IPS DF 4.7 (cell line): ENCODE results near the gene GZF1.
A peak's percentile ranks its signal among the peaks of the same experiment; 100 is the strongest.
"Not testable (repeated sequence)": the region's sequence is repeated elsewhere in the genome, so short reads cannot be mapped to it uniquely, and the experiment has no call there.

Experiments used
- DNase-seq: peaks from one replicate; pipeline ENCODE4 v3.0.0-alpha.2; 2013; ENCODE audit warnings: low spot score; ENCODE audit errors: extremely low read depth

The GZF1 gene

GRCh38 chr20:23346002-23346401, 16.0 kb upstream of the GZF1 start:
- no peak for DNase-seq

- no peak for DNase-seq
Observed at GRCh38 chr20:23347791-23348190, 14.2 kb upstream of the GZF1 start.

- DNase-seq, result not testable (repeated sequence)
Observed at GRCh38 chr20:23348510-23348909, 13.5 kb upstream of the GZF1 start.

GRCh38 chr20:23349338-23350195, 12.4 kb upstream of the GZF1 start:
- DNase-seq, result no peak

- DNase-seq, result peak; percentile 92
Observed at GRCh38 chr20:23350196-23350903, 11.6 kb upstream of the GZF1 start, which contains the start of gene NXT1. Gene NXT1, plus strand, starts transcription at chr20:23350791. Its CDS starts 3,251 bp downstream, at chr20:23354042.

- no peak for DNase-seq
Observed at GRCh38 chr20:23350904-23351838, 10.8 kb upstream of the GZF1 start.

GRCh38 chr20:23356203-23356602, 5.8 kb upstream of the GZF1 start:
- DNase-seq, result no peak

GRCh38 chr20:23357767-23358562, 4.0 kb upstream of the GZF1 start:
- DNase-seq, result peak; percentile 99

- no peak for DNase-seq
Observed at GRCh38 chr20:23358563-23358906, 3.4 kb upstream of the GZF1 start.

- no peak for DNase-seq
Observed at GRCh38 chr20:23358923-23359593, 2.9 kb upstream of the GZF1 start.

GRCh38 chr20:23360531-23360930, 1.5 kb upstream of the GZF1 start:
- DNase-seq, result no peak

- DNase-seq, result no peak
Observed at GRCh38 chr20:23361119-23361475, 885 bp upstream of the GZF1 start.

- no peak for DNase-seq
Observed at GRCh38 chr20:23362392-23363256, 642 bp downstream of the GZF1 start.

- no peak for DNase-seq
Observed at GRCh38 chr20:23363257-23363649, 1.3 kb downstream of the GZF1 start.

GRCh38 chr20:23365390-23366165, 3.6 kb downstream of the GZF1 start:
- no peak for DNase-seq

- DNase-seq, result no peak
Observed at GRCh38 chr20:23366384-23366783, 4.4 kb downstream of the GZF1 start.

GRCh38 chr20:23367770-23368169, 5.8 kb downstream of the GZF1 start:
- no peak for DNase-seq

GRCh38 chr20:23368316-23369071, 6.5 kb downstream of the GZF1 start:
- no peak for DNase-seq
